Heart right ventricle (tissue), 16 donors: Measurements from ENCODE around the gene PEF1. TPM values are rescaled to one million over a fixed set of nuclear protein-coding genes. Genes with fewer than 3 reads are reported as not detected.
A peak's percentile ranks its signal among the peaks of the same experiment; 100 is the strongest.

Source experiments
- ATAC-seq, 8 donors: fragments of 200-7000 bp; cut with Tn5 transposase; one replicate each; pipeline ENCODE4 v1.9.1; 2020; ENCODE audit warnings: mild to moderate bottlenecking in 8 of 8, moderate library complexity in 8 of 8, moderate number of reproducible peaks in 1 of 8
- DNase-seq, 2 donors: peaks; one replicate each; pipeline ENCODE4 v3.0.0-alpha.2; 2020
- H3K27ac ChIP-seq, 10 donors: fragments of 200-600 bp; sonication (generic) in 2 of 10; one replicate each; pipeline versions ENCODE4 v1.5.0 to v1.8.0; 2020 to 2022; ENCODE audit warnings: mild to moderate bottlenecking in 3 of 10
- H3K27me3 ChIP-seq, 7 donors: fragments of 200-600 bp; one replicate each; pipeline ENCODE4 v1.8.0; 2021 to 2022; ENCODE audit warnings: mild to moderate bottlenecking in 2 of 7
- H3K36me3 ChIP-seq, 9 donors: fragments of 200-600 bp; sonication (generic) in 1 of 9; one replicate each; pipeline versions ENCODE4 v1.5.0 to v1.8.0; 2020 to 2022; ENCODE audit warnings: mild to moderate bottlenecking in 2 of 9
- H3K4me1 ChIP-seq, 9 donors: fragments of 200-600 bp; sonication (generic) in 1 of 9; one replicate each; pipeline versions ENCODE4 v1.5.0 to v1.8.0; 2020 to 2022; ENCODE audit warnings: mild to moderate bottlenecking in 4 of 9
- H3K4me3 ChIP-seq, 10 donors: fragments of 200-600 bp; sonication (generic) in 2 of 10; one replicate each; pipeline versions ENCODE4 v1.5.0 to v1.8.0; 2020 to 2022; ENCODE audit warnings: mild to moderate bottlenecking in 7 of 10, moderate library complexity in 2 of 10
- H3K9me3 ChIP-seq, 11 donors: fragments of 200-600 bp in 10 of 11; sonication (generic) in 2 of 11; one replicate each; pipeline versions ENCODE4 v1.5.0 to v1.8.0; 2013 to 2022; ENCODE audit warnings: mild to moderate bottlenecking in 2 of 11, control low read depth in 1 of 11, moderate library complexity in 1 of 11
- CTCF ChIP-seq, 9 donors: fragments of 200-600 bp; sonication (generic) in 2 of 9; IDR thresholded peaks; one replicate each; pipeline versions ENCODE4 v1.5.0 to v1.8.0; 2021 to 2022; ENCODE audit warnings: antibody characterized with exemption in 9 of 9, mild to moderate bottlenecking in 5 of 9, moderate library complexity in 1 of 9
- WGBS, 2 donors: extraction: QIAGEN DNeasy Blood & Tissue Kit; methylation state at CpG; one replicate each; pipeline ENCODE4 v1.1.7; 2013; ENCODE audit warnings: inconsistent platforms in 1 of 2; 5-methylcytosine and 5-hydroxymethylcytosine counted together
- intact Hi-C, 10 donors: fragments of 100-400 bp; cut with DNase I; formaldehyde crosslinking; loops; one replicate each; pipeline versions ENCODE4 v1.11.1 to v1.14.2; 2022
- polyA plus RNA-seq, 2 donors: library from polyadenylated mRNA; stranded (reverse); fragments of 200-250 nt; gene quantifications; one replicate each; pipeline ENCODE4 v1.2.3, GENCODE V29; 2013
- total RNA-seq, 10 donors: library from RNA; stranded (reverse); fragmentation: NEBNext Ultra II Directional in 3 of 10; extraction: Animal tissue kit (Norgen Biotek cat#: 25700) in 3 of 10; gene quantifications; one replicate each; pipeline versions ENCODE4 v1.2.1 to v1.2.4, GENCODE V29; 2021 to 2023
- donor health status: Arrhythmogenic right ventricular cardiomyopathy.
- donor health status: ischemic (EF 13 %, LVEDD 7.1; RV severe dilation, severe dysfunction).
- donor health status: healthy with polysubstance abuse.
- donor health status: DM: no; HTN: yes; CAD: no.
- donor health status: DM: no; HTN: no; CAD: no.
- donor health status: ischemic (EF 25% LVEDD 6.9; RV normal size, moderate dysfunction).
- donor health status: ischemic (EF 25% LVEDD 5.7; RV mildly dilated, moderate dysfunction).
- donor health status: healthy.
- donor health status: DM: yes; HTN: yes; CAD: no.
- donor health status: Ischemic cardiomyopathy.
- donor health status: ischemic (EF 35%, LVEDD 5.7; RV mildly dilated, moderate dysfunction).
- donor health status: nonischemic (EF 11% LVEDD 7.7; RV severe dilation, severe dysfunction).
- donor health status: DM: yes; HTN: yes; CAD: no.
- donor health status: PGD.
- donor health status: ischemic (EF 29% LVEDD 5.4; RV normal size, mild dysfunction).
- donor health status: nonischemic (EF 23%, LVEDD 6.1; RV moderate dilation, normal function).

The PEF1 gene
- total and polyA plus RNA-seq, 12 donors: 35.0 to 94.3 (median 40.0) TPM

DNA sequence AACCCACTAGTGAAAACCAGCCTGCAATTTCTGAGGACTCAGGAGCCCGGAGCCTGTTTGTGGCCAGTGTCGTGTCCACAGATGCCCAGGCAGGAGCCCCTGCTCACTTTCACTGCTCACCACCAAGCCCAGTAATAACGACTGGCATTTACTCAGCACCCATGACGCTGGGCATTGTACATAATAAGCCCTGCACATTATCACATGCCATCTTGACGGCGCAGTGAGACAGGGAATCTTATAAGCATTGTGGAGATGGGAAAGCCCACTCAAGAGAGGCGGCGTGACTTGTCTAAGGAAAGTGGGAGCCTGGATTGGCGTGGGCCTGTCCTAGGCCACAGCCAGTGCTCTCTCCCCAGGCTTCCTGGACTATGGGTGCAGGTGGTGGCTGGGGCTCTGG, 28.8 kb upstream of the PEF1 start:
- Histone ChIP-seq H3K36me3 (no peaks in the 10 kb centered on the region), H3K27me3 (peaks cover 0 to 17% (median 0%) of the 10 kb centered on the region in 7 donors), H3K27ac (peak overlapping the region in 7 of 10 donors; percentile 12 to 85 (median 69)), H3K4me1 (peaks cover 29 to 76% (median 58%) of the 10 kb centered on the region in 9 donors), H3K4me3 (no peak overlapping the region), H3K9me3 (no peaks in the 10 kb centered on the region)
- WGBS, 2 donors: 76 to 84% methylated on average over 9 of the region's 9 CpGs
- no peak for TF ChIP-seq CTCF (IDR thresholded peaks at IDR 0.05)
- intact Hi-C loops: loop anchor here in 1 of 10 donors (5.0 kb wide), 1 partner anchor 39 kb away; no protein-coding TSS in a partner anchor
- DNase-seq: no peak
- no peak for ATAC-seq

- peak overlapping the region in 6 of 10 donors; percentile 25 to 85 (median 70) for H3K27ac ChIP-seq
- peak in 3 of 8 donors; percentile 18 to 34 (median 32) for ATAC-seq
- no peaks in the 10 kb centered on the region for H3K9me3 ChIP-seq
- peaks cover 29 to 76% (median 58%) of the 10 kb centered on the region in 9 donors for H3K4me1 ChIP-seq
- 21 to 31% methylated on average over 13 of the region's 13 CpGs for WGBS, 2 donors
- peak; percentile 23 to 59 for DNase-seq
- H3K36me3 ChIP-seq: no peaks in the 10 kb centered on the region
- peaks cover 0 to 17% (median 0%) of the 10 kb centered on the region in 7 donors for H3K27me3 ChIP-seq
- no peak overlapping the region for H3K4me3 ChIP-seq
- no peak for TF ChIP-seq CTCF (IDR thresholded peaks at IDR 0.05)
- intact Hi-C loops: loop anchor here in 1 of 10 donors (5.0 kb wide), 1 partner anchor 39 kb away; no protein-coding TSS in a partner anchor
Observed at GRCh38 chr1:31672986-31673385, 28.3 kb upstream of the PEF1 start.

DNA sequence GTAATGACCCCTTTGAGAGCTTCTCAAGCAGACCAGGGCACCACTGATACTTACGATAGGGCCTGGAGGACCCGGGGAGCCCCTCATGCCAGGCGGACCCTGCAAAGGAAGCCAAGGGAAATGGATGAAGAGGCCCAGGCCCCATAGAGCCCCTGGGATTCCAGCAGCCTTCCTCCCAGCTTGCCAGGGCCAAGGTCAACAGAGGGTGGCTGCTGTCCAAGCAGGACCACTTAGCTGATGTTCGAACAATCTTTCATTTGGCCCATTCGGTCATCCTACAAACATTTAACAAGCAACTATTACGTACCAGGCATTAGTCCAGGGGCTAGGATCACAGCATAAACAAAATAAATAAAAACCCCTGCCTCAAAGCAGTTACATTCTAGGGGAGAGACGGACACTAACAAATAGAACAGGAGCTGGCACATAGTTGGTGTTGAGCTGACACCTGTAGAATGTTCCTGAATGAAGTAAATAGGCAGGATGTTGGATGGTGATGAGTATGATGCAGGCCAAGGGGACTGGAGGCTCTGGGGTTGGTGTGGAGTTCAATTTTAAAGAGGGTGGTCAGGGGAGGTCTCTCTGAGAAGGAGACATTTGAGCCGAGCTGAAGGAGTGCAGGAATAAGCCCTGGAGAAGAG, 27.0 kb upstream of the PEF1 start:
- H3K9me3 ChIP-seq: no peaks in the 10 kb centered on the region
- ATAC-seq: no peak
- peaks cover 0 to 17% (median 0%) of the 10 kb centered on the region in 7 donors for H3K27me3 ChIP-seq
- intact Hi-C loops: loop anchor here in 5 of 10 donors (2.0 to 5.0 kb wide), 2 partner anchors 41 to 43 kb away; no protein-coding TSS in a partner anchor
- WGBS, 2 donors: 62 to 64% methylated on average over 8 of the region's 8 CpGs
- H3K27ac ChIP-seq: peak overlapping the region in 5 of 10 donors; percentile 70 to 87 (median 82)
- no peak for TF ChIP-seq CTCF (IDR thresholded peaks at IDR 0.05)
- H3K4me3 ChIP-seq: no peak overlapping the region
- peaks cover 30 to 85% (median 67%) of the 10 kb centered on the region in 9 donors for H3K4me1 ChIP-seq
- no peak for DNase-seq
- no peaks in the 10 kb centered on the region for H3K36me3 ChIP-seq

- H3K27ac ChIP-seq: peak overlapping the region in 8 of 10 donors; percentile 58 to 87 (median 72)
Observed at GRCh38 chr1:31671147-31671546, 26.5 kb upstream of the PEF1 start.

More at GRCh38 chr1:31671147-31671546, 26.5 kb upstream of the PEF1 start:
- 75 to 77% methylated on average over 11 of the region's 11 CpGs for WGBS, 2 donors
- DNase-seq (no peak), ATAC-seq (no peak)
- peaks cover 35 to 90% (median 71%) of the 10 kb centered on the region in 9 donors for H3K4me1 ChIP-seq
- no peaks in the 10 kb centered on the region for H3K9me3 ChIP-seq
- TF ChIP-seq CTCF (IDR thresholded peaks at IDR 0.05): no peak
- intact Hi-C loops: loop anchor here in 5 of 10 donors (2.0 to 5.0 kb wide), 2 partner anchors 41 to 44 kb away; no protein-coding TSS in a partner anchor
- peak overlapping the region in 1 of 10 donors; percentile 48 for H3K4me3 ChIP-seq
- no peaks in the 10 kb centered on the region for H3K36me3 ChIP-seq
- H3K27me3 ChIP-seq: peaks cover 0 to 17% (median 0%) of the 10 kb centered on the region in 7 donors
